HepG2 (cell line): ENCODE measurements around the gene VEGFC. TPM values are rescaled to one million over a fixed set of nuclear protein-coding genes. Genes with fewer than 3 reads are reported as not detected.

Experiments
- ATAC-seq: fragments of 200-7000 bp; cut with Tn5 transposase; 3 replicates; pipeline ENCODE4 v1.9.1; 2020; ENCODE audit warnings: mild to moderate bottlenecking, moderate library complexity
- BruUV-seq: library from RNA; stranded (reverse); fragments of 400-500 nt; replicated peaks from 2 replicates; lab custom pipeline; 2021; lab: Mats Ljungman, UMichigan
- CTCF ChIA-PET: fragments of 300-600 bp; formaldehyde crosslinking; extraction: SDS; loops from one replicate; lab custom pipeline; 2021; ENCODE audit warnings: low total read pairs, inconsistent platforms, low intra/inter-chr PET ratio; lab: Yijun Ruan, JAX
- POLR2A ChIA-PET: fragments of 350-600 bp; sonication (Branson Sonifier 250); formaldehyde crosslinking; loops from one replicate; lab custom pipeline; 2020; ENCODE audit warnings: antibody characterized with exemption, inconsistent platforms; lab: Yijun Ruan, JAX
- DNase-seq: peaks from one replicate; pipeline ENCODE4 v3.0.0-alpha.2; 2015; ENCODE audit warnings: low spot score
- FAIRE-seq: peaks from 3 replicates; lab custom pipeline; 2011; peaks lifted over from hg19 to GRCh38; lab: Jason Lieb, UNC
- H2AFZ ChIP-seq: one replicate; pipeline ENCODE4 v1.6.1; 2011; ENCODE audit warnings: low read length, inconsistent platforms
- H3K27ac ChIP-seq: fragments of 300-600 bp; 3 replicates; pipeline ENCODE4 v1.8.0; 2011; ENCODE audit warnings: mixed run types, mild to moderate bottlenecking, mixed read lengths, low read length, inconsistent platforms; ENCODE audit not compliant: insufficient read depth; ENCODE audit errors: extremely low read length
- H3K27me3 ChIP-seq, 2 experiments: fragments of 200-600 bp in 1 of 2; 2 replicates in 1 of 2; 3 replicates in 1 of 2; pipeline versions ENCODE4 v1.6.0 to v1.8.0; 2011; ENCODE audit warnings: low read length in 2 of 2, mild to moderate bottlenecking in 2 of 2, moderate library complexity in 2 of 2, inconsistent platforms in 1 of 2; ENCODE audit not compliant: insufficient read depth in 2 of 2, control insufficient read depth in 1 of 2
- H3K36me3 ChIP-seq, 2 experiments: fragments of 200-600 bp in 1 of 2; replicated peaks in 1 of 2; 2 replicates in 1 of 2; 3 replicates in 1 of 2; pipeline versions ENCODE4 v1.5.1 to v1.8.0; 2011; ENCODE audit warnings: low read length in 2 of 2, inconsistent platforms in 1 of 2; ENCODE audit not compliant: insufficient read depth in 2 of 2, control insufficient read depth in 1 of 2
- H3K4me1 ChIP-seq: 2 replicates; pipeline ENCODE4 v1.5.1; 2012; ENCODE audit warnings: low read length, inconsistent platforms; ENCODE audit not compliant: insufficient read depth
- H3K4me2 ChIP-seq: 2 replicates; pipeline ENCODE4 v1.6.0; 2011; ENCODE audit warnings: low read depth, low read length, inconsistent platforms
- H3K4me3 ChIP-seq, 3 experiments: fragments of 200-600 bp in 1 of 3; sonication (generic), shearing (Covaris generic) in 1 of 3; replicated peaks in 1 of 3; 2 replicates each; pipeline ENCODE4 v1.5.1; 2011 to 2016; ENCODE audit warnings: low read length in 3 of 3, inconsistent platforms in 2 of 3, low read depth in 2 of 3, mild to moderate bottlenecking in 2 of 3, control low read depth in 1 of 3, mixed read lengths in 1 of 3; ENCODE audit not compliant: insufficient read depth in 1 of 3
- H3K79me2 ChIP-seq: one replicate; pipeline ENCODE4 v1.6.1; 2011; ENCODE audit warnings: low read length, inconsistent platforms; ENCODE audit not compliant: insufficient read depth
- H3K9ac ChIP-seq: 2 replicates; pipeline ENCODE4 v1.6.0; 2011; ENCODE audit warnings: mild to moderate bottlenecking, low read depth, low read length, inconsistent platforms; ENCODE audit not compliant: insufficient read depth
- H3K9me3 ChIP-seq: 2 replicates; pipeline ENCODE4 v1.5.1; 2012; ENCODE audit warnings: mild to moderate bottlenecking, low read length
- H4K20me1 ChIP-seq: 2 replicates; pipeline ENCODE4 v1.6.0; 2011; ENCODE audit warnings: inconsistent platforms, mild to moderate bottlenecking, low read length, moderate library complexity; ENCODE audit not compliant: insufficient read depth
- ATF1 ChIP-seq: IDR thresholded peaks from 2 replicates; pipeline ENCODE4 v1.6.1; 2016; ENCODE audit warnings: mild to moderate bottlenecking, control low read depth
- FOXK2 ChIP-seq: fragments of 450-650 bp; IDR thresholded peaks from 2 replicates; pipeline ENCODE4 v1.6.1; 2016
- KLF13 ChIP-seq: sonication (generic); formaldehyde crosslinking; IDR thresholded peaks from 2 replicates; pipeline ENCODE4 v1.4.0; 2020; ENCODE audit warnings: mild to moderate bottlenecking, missing genetic modification reagents
- KLF16 ChIP-seq, 2 experiments: sonication (generic) in 1 of 2; formaldehyde crosslinking in 1 of 2; IDR thresholded peaks; 2 replicates each; pipeline versions ENCODE4 v1.6.1 to v1.8.0; 2016 to 2023; ENCODE audit warnings: missing genetic modification reagents in 2 of 2, missing compliant biosample characterization in 1 of 2
- MLX ChIP-seq: IDR thresholded peaks from 2 replicates; pipeline ENCODE4 v1.6.1; 2016
- MXD4 ChIP-seq: IDR thresholded peaks from 2 replicates; pipeline ENCODE4 v1.6.1; 2016; ENCODE audit warnings: mild to moderate bottlenecking, missing biosample characterization, missing genetic modification reagents
- NAIF1 ChIP-seq: sonication (generic); formaldehyde crosslinking; IDR thresholded peaks from 2 replicates; pipeline ENCODE4 v1.5.0; 2020; ENCODE audit warnings: mild to moderate bottlenecking, missing genetic modification reagents, borderline replicate concordance
- NKX3-1 ChIP-seq: sonication (generic); formaldehyde crosslinking; IDR thresholded peaks from 2 replicates; pipeline ENCODE4 v1.5.0; 2020; ENCODE audit warnings: missing genetic modification reagents
- STAT5B ChIP-seq: sonication (generic); formaldehyde crosslinking; IDR thresholded peaks from 2 replicates; pipeline ENCODE4 v1.4.0; 2020; ENCODE audit warnings: missing genetic modification reagents
- TOPORS ChIP-seq: sonication (generic); formaldehyde crosslinking; IDR thresholded peaks from 2 replicates; pipeline ENCODE4 v1.8.0; 2023; ENCODE audit warnings: mild to moderate bottlenecking, missing genetic modification reagents
- ZBTB42 ChIP-seq: sonication (generic); formaldehyde crosslinking; IDR thresholded peaks from 2 replicates; pipeline ENCODE4 v1.5.0; 2020; ENCODE audit warnings: mild to moderate bottlenecking, missing genetic modification reagents
- ZNF207 ChIP-seq: fragments of 450-650 bp; IDR thresholded peaks from 2 replicates; pipeline ENCODE4 v1.6.1; 2016; ENCODE audit warnings: antibody characterized with exemption, borderline replicate concordance
- ZNF367 ChIP-seq: sonication (generic); formaldehyde crosslinking; IDR thresholded peaks from 2 replicates; pipeline ENCODE4 v1.4.0; 2020; ENCODE audit warnings: missing genetic modification reagents, borderline replicate concordance
- ZNF569 ChIP-seq: sonication (generic); formaldehyde crosslinking; IDR thresholded peaks from 2 replicates; pipeline ENCODE4 v1.5.0; 2020; ENCODE audit warnings: mild to moderate bottlenecking, missing genetic modification reagents, moderate library complexity, borderline replicate concordance
- ZNF720 ChIP-seq: sonication (generic); formaldehyde crosslinking; IDR thresholded peaks from 2 replicates; pipeline ENCODE4 v1.4.0; 2020; ENCODE audit warnings: missing genetic modification reagents
- ZNF746 ChIP-seq: sonication (generic); formaldehyde crosslinking; IDR thresholded peaks from 2 replicates; pipeline ENCODE4 v1.8.0; 2022; ENCODE audit warnings: mild to moderate bottlenecking, missing genetic modification reagents
- ZSCAN30 ChIP-seq: sonication (generic); formaldehyde crosslinking; IDR thresholded peaks from 2 replicates; pipeline ENCODE4 v1.5.0; 2020; ENCODE audit warnings: mild to moderate bottlenecking, missing genetic modification reagents
- WGBS: methylation state at CpG from one replicate; pipeline ENCODE4 v1.1.6; 2017; ENCODE audit warnings: low lambda C conversion rate; 5-methylcytosine and 5-hydroxymethylcytosine counted together
- in situ Hi-C: cut with HindIII; loops from 2 replicates; pipeline ENCODE4 v1.10.0; 2017; ENCODE audit warnings: low pct_unique_long_range_greater_than_20kb; ENCODE audit not compliant: extremely low pct_ligation_motif_present
- intact Hi-C: fragments of 100-400 bp; cut with micrococcal nuclease; formaldehyde crosslinking; loops from one replicate; pipeline ENCODE4 v1.10.0; 2022; ENCODE audit not compliant: unreplicated experiment
- polyA plus RNA-seq, 8 experiments: library from polyadenylated mRNA; depleted of rRNA in 3 of 8; stranded (reverse) in 7 of 8; unstranded in 1 of 8; fragments of >200 nt; fragmentation: Illumina TruSeq in 4 of 8; extraction: Trizol in 4 of 8; gene quantifications; 2 replicates each; pipeline versions ENCODE4 v1.2.1 to v1.2.3, GENCODE V29; 2011 to 2016; ENCODE audit warnings: low read depth in 4 of 8, missing spikeins in 1 of 8, mixed read lengths in 1 of 8; ENCODE audit not compliant: insufficient read depth in 1 of 8
- total RNA-seq, 5 experiments: library from RNA; depleted of rRNA; stranded (reverse); fragments of >200 nt; fragmentation: Illumina TruSeq; extraction: Trizol; gene quantifications; 2 replicates each; pipeline ENCODE4 v1.2.3, GENCODE V29; 2016; ENCODE audit warnings: low read depth in 1 of 5
- TF ChIP-seq, protein P1 (sequence below): sonication (generic); formaldehyde crosslinking; IDR thresholded peaks from 2 replicates; pipeline ENCODE4 v1.9.0; 2021; ENCODE audit warnings: missing genetic modification reagents, borderline replicate concordance
- TF ChIP-seq, protein P2 (sequence below): sonication (generic); formaldehyde crosslinking; IDR thresholded peaks from 2 replicates; pipeline ENCODE4 v1.4.0; 2020; ENCODE audit warnings: missing genetic modification reagents, borderline replicate concordance

The VEGFC gene
- total and polyA plus RNA-seq, 2 of the 13 experiments (the other 11 are each of a cell fraction or from before 2014, with no cell fraction given), result not detected

DNA sequence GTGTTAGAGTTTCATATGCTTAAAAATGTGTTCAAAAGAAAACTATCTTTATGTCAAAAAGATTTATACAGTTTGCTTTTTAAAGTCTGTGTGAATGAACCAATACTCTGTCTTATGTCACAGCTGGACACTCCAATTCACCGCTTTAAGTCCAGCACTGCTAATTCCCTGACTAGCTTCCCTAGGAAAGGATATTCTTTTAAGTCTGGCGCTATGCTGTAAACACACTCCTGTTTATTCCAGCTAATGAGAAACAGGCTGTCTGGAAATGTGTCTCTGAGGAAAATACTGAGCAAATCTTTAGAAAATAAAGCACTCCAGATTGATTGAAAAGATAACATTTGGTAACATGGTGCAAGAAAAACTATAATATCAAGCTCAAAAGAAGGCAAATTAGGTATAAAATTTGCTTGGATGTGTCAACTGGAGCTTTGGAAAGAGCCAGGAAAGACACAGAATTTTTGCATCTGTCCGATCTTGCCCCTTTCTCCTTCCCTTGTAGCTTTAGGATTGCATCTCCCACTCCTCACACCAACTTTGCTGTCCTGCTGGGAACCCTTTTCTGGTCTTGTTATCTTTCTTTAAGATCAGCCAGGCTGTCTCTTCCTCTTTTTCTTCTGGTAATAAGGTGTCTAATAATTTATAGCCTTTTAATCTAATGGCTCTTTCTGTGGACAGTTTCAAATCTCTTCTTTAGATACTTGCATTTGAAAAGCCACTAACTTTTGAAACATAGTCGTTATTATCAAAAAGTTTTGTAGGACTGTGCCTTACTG is 40.9 kb upstream of the VEGFC start:
- DNase-seq (no peak), ATAC-seq (no peak)
- Histone ChIP-seq H3K4me2 (no peak overlapping the region), H3K9ac (no peak overlapping the region), H4K20me1 (no peaks in the 10 kb centered on the region)
- POLR2A ChIA-PET, result no interaction called here
- BruUV-seq, result no TSS peak
- TF ChIP-seq MLX (CRISPR knock-in tag) (no peak), NAIF1 (CRISPR knock-in tag) (no peak), TOPORS (CRISPR knock-in tag) (no peak), FOXK2 (no peak), ATF1 (CRISPR knock-in tag) (no peak), KLF13 (CRISPR knock-in tag) (no peak), ZNF367 (CRISPR knock-in tag) (no peak), ZNF746 (CRISPR knock-in tag) (no peak), STAT5B (CRISPR knock-in tag) (no peak), MXD4 (CRISPR knock-in tag) (no peak), ZSCAN30 (CRISPR knock-in tag) (no peak), ZNF569 (CRISPR knock-in tag) (no peak), NKX3-1 (CRISPR knock-in tag) (no peak), ZNF207 (no peak), ZBTB42 (CRISPR knock-in tag) (no peak), ZNF720 (no peak), KLF16 (CRISPR knock-in tag; IDR thresholded peaks at IDR 0.05) (no peak)
- TF ChIP-seq, protein P1, sequence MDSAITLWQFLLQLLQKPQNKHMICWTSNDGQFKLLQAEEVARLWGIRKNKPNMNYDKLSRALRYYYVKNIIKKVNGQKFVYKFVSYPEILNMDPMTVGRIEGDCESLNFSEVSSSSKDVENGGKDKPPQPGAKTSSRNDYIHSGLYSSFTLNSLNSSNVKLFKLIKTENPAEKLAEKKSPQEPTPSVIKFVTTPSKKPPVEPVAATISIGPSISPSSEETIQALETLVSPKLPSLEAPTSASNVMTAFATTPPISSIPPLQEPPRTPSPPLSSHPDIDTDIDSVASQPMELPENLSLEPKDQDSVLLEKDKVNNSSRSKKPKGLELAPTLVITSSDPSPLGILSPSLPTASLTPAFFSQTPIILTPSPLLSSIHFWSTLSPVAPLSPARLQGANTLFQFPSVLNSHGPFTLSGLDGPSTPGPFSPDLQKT (CRISPR knock-in tag), result no peak
- TF ChIP-seq, protein P2, sequence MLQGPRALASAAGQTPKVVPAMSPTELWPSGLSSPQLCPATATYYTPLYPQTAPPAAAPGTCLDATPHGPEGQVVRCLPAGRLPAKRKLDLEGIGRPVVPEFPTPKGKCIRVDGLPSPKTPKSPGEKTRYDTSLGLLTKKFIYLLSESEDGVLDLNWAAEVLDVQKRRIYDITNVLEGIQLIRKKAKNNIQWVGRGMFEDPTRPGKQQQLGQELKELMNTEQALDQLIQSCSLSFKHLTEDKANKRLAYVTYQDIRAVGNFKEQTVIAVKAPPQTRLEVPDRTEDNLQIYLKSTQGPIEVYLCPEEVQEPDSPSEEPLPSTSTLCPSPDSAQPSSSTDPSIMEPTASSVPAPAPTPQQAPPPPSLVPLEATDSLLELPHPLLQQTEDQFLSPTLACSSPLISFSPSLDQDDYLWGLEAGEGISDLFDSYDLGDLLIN (CRISPR knock-in tag), result no peak
- TF ChIP-seq, all 625 proteins: peak for 0
- intact Hi-C loops, result no loop called here
- Histone ChIP-seq H3K9me3 (no peaks in the 10 kb centered on the region), H3K4me1 (no peaks in the 10 kb centered on the region), H3K4me3 (no peak overlapping the region), H3K79me2 (no peaks in the 10 kb centered on the region), H3K27ac (no peak overlapping the region), H3K36me3 (no peaks in the 10 kb centered on the region), H3K27me3 (no peaks in the 10 kb centered on the region), H2AFZ (no peak overlapping the region)
- FAIRE-seq, result no peak
- 0% methylated on average over 4 of the region's 4 CpGs for WGBS
- in situ Hi-C loops, result no loop called here
- CTCF ChIA-PET, result no interaction called here
